ENCODE data around the gene GZMA.
A peak's percentile ranks its signal among the peaks of the same experiment; 100 is the strongest.

GZMA gene

DNA sequence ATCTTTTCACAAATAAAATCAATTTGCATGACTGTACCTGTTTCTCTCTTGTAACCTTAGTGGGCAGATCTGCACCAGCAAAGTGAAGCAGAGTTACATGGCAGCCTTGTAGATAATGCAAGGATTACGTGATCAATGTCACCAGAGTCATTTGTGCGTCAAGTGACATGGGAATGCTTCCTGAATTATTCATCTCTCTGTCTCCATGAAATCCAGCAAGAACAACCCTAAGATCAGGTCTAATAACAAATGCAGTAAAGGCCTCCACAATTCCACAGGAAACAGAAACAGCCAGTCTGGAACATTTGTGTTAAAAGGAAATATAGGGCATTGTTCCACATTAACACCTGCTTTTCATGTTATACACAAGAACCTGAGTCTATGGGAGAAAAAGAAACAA is 7.8 kb downstream of the GZMA start:
- DNase-seq (ENCODE audit: low spot score), result no peak

DNA sequence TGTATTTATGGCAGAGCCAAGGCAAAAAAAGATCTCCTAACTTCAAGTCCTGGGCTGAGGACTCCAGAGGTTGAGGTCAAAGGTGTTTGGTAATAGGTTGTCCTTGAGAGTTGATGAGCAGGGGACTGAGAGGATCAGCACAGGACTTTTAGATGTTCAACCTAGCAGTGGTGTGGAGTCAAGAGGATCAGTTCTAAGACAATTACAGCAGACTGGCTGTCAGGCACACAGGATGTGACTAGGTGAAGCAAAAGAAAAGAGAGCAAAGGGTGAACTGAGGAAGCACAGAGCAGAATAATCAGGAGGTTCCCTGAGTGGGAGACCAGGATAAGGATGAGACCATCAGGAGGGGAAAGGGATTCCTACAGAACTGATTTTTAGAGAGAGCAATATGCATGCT is 10.9 kb downstream of the GZMA start:
- no peak for DNase-seq (ENCODE audit: low spot score)

DNA sequence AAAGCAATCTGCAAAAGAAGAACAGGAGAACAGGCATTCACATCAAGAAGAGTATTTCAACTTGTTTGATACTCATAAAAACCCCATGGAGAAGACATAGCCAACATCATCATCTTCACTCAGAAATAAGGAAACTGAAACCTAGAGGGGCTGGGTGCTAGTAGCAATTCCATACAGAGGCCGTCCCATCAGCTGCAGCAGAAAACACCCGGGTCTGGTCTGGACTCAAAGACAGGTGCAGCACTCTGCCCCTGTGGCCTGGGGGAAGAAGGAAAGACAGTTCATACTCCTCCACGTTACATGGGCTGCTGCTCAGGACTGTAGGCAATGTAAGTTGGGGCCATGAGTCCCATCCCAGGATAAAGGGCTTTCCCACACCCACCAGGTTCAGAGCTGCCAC is 11.6 kb downstream of the GZMA start:
- no peak for DNase-seq (ENCODE audit: low spot score)

DNA sequence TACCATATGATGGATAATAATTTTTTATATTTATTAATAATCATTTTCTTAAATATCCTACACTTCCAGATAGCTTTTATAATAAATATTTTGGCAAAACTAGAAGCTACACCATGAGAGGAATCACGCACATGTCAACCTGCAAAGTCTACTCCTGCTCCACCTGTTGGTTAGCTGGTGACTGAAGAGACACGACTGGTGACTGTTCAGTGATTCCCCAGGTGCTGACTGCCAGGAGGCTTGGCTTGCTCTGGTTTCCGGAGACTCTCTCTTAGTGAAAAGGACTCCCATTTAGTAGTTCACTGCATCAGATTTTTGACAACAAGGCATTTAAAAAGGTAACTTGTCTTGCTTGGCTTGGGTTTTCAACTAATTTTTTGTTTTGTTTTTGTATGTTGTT is 20.9 kb downstream of the GZMA start:
- DNase-seq (ENCODE audit: low spot score), result no peak

DNA sequence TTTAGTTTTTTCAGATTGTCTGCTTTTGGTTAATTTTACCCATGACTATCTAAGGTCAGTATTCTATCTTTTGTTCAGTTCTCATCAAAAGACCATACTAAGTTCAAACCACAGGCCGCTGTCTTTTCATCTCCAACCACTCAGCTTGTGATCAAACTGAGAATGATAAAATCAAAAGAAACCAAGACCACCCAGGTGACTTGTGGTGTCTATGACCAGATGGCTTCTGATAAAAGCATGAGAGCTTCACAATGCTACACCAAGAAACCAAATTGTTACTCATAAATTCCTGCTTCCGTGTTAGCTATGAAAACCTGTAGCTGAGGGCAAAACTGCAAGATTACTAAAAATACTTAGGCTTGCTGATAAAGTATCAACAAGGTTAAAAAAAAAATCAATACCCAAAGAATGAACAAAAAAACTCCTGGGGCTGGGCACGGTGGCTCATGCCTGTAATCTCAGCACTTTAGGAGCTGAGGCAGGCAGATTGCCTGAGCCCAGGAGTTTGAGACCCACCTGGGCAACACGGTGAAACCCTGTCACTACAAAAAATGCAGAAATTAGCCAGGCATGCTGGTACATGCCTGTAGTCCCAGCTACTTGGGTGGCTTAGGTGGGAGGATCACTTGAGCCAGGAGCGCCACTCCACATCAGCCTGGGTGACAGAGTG is 31.7 kb downstream of the GZMA start:
- DNase-seq (ENCODE audit: low spot score), result no peak

DNA sequence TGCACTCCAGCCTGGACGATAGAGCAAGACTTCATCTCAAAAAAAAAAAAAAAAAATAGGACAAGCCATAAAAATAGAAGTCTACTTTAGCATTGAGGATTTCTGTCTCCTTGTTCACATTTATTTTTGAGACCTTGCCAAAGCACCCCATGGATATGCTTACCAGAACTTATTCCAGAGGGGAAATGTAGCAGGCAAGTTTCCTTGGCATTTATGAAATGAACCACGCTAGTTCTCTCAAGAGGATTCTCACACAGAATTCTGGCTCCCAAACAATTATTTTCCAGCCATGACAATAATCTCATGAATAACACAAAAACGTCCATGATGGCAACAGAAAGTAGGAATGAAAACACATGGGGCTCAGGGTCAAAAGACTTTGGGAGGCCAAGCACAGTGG is 34.1 kb downstream of the GZMA start:
- DNase-seq (ENCODE audit: low spot score), result no peak

DNA sequence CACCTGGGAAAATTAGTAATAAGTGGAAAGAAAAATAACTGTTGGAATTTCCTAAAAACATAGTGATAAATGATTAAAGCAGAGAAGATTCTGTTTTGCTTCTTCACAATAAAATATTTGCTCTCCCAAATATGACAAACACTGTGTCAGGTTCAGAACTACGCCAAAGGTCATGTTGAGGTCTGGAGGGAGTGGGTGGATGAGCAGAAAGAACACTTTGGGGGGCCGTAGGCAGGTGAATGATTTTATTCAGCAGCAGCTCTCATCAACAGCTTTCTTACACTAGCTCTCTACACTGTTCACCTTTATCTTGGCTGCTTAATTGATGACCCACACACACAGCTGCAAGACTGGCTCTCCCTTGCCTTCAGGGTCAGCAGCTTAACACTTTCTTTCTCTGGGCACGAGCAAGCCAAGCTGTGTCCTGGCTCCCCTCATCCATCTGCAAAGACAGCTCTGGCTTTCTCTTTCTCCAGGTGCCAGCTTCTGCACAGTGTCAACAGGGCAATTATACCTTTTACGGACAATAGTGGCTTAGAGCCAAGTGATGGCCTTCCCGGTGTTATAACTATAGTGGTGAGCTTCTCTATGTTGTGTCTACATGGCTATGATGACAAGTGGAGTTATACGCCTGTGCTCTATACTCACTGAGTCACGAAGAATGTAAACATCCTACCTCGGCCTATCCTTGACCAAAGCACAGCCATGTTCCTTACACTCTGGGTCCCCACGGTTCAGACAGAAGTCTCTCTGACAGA is 38.6 kb downstream of the GZMA start:
- no peak for DNase-seq (ENCODE audit: low spot score)

DNA sequence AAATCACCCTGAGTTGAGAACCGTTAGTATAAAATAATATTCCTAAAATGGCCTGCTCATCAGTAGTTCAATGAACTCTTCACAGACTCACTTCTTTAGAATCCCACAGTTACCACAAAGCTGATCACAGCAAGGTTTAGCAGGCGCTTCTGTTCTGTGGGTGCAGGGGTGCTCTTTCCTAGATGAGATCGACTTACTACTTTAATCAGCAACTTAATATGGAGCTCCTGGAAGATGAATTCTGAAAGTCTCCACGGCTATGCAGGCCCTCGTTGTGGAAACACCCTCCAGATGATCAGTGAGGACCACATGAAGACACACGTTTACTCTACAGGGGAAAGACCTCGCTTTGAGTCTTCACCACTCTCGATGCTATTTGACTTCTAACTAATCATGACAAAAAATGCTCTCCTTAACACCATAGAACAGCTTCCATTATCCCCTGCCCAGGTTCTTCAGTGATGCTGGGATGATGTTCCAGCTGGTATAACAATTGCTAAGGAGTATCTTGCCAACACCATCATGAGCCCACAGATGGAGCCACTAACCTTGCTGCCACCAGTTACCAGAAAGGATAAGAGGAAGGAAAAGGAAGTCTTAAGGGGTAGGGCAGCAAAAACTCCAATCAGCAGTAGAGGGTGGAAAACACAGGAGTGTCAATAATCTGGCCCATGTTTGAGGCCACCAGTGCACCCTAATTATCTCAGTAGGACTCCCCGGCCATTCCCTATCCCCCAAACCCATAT is 39.7 kb downstream of the GZMA start:
- DNase-seq (ENCODE audit: low spot score), result no peak

DNA sequence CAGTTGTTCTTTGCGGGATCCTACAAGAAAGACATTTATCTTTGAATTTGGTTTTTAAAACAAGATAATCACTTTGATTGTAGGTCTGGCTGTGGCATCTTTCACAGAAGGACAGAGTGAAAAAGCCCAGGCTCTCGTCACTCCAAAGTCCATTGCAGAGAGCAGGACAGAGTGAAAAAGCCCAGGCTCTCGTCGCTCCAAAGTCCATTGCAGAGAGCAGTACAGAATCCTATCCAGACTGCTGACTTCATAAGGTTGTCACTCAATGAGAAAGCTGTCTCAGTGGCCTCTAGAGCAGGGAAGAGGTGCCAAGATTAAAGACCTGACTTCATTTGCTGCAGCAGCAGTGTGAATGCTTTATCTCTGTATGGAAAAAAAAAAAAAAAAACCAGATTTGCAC is 41.2 kb downstream of the GZMA start:
- no peak for DNase-seq (ENCODE audit: low spot score)

DNA sequence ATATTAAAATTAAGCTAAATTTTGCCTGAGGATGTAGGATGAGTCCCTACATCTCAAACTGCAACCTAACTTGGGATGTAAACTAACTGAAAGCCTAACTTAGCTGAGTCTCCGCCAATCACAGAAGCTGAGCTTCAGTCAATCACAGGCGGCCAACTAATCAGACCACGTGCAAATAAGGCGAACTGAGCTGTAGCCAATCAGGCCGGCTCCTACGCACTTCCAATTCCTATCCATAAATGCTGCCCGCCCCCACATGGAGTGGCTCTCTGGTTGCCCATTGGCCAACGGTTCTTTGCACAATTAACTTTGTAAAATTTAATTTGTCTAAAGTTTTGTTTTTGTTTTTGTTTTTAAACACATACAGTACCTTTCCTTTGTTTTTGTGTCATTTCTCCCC is 43.6 kb downstream of the GZMA start:
- no peak for DNase-seq (ENCODE audit: low spot score)

DNA sequence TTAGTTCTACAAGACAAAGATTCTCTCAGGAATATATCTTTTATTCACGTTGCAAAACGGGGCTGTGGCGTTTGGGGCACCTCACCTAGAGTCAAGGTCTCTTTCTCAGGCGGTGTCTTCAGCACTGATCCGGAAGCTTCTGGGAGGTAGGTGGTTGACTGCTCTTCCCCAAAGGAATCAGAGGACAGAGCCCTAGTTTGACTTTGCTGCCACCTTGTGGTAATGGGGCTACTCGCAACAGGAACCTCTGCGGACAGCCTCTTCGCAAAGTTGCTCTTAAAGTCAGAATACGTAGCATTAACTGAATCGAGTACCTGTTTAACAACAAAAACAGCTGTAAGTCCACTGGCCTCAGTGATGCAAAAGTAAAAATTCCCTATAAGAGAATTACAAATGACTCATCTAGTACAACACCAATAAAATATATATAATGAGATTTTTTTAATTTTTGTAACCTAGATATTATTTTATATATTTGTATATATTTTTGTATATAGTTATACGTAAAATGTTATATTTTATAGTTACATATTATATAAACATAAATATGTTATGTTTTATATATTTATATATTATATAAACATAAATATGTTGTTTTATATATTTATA is 44.2 kb downstream of the GZMA start:
- DNase-seq (ENCODE audit: low spot score), result peak; percentile 88

DNA sequence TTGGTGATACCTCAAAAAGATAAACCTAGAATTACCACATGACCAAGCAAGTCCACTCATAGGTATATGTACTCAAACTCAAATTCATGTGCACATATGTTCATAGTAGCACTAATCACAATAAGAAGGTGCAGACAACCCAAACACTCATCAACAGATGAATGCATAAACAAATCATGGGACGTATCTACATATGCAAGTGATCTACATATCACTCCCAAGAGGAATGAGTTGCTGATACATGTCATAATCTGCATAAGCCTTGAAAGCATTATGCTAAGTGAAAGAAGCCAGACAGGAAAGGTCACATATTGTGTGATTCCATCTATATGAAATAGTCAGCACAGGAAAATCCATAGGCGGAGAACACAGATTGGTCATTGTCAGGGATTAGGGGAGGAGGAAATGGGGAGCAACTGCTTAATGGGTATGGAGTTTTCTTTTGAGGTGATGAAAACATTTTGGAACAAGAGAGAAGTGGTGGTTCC is 46.9 kb downstream of the GZMA start:
- DNase-seq (ENCODE audit: low spot score), result no peak

DNA sequence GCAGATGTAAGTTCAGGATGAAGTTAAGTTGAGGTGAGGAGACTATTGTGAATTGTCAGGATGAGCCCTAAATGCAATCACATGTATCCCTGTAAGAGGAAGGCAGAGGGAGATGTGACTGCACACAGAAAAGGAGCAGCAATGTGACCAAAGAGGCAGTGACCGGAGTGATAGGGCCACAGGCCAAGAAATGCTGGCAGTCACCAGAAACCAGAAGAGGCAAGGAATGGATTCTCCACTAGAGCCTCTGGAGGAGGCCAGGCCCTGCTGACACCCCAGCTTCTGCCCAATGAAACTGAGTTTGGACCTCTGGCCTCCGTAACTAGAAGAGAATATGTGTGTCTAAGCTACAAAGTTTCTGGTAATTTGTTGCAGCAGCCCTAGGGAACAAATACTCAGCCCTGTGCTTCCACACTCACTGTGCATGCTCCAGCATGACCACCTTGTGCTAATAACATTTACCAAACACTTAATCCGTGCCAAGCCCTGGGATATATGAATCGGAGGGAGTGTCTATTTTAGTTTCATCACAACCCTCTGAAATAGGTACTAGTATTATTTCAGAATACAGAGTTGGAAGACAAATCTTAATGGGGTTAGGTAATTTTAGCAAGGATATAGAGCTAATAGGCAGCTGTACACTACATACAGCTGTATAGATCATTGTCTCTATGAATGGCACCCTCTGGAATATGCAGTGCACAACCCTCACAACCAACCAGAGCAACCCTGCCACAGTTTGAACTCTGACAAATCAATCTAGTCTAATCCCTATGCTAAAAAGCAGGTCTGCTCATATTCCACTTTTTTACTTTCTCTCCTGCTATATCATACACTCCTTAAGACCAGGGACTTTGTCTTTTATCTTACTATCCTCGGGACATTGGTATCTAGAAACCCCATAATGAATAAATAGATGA is 49.7 kb downstream of the GZMA start:
- no peak for DNase-seq (ENCODE audit: low spot score)

DNA sequence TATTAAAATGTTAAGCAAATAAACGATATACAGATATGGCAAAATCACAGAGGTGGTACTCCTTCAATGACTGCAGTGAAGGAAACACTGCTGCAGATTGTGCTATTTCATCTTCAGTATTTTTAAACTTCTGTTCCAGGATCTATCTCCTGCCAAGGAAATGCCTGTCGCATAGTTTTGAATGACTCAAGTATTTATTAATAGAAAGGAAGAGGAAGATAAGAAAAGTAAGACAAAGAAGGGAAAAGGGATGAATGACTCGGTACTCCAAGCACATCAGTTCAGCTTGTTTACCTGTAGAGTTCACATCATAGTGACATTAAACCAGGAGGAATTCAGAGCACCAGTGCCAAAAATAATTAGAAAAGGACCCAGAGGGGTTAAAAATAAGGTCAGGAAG is 52.4 kb downstream of the GZMA start:
- no peak for DNase-seq (ENCODE audit: low spot score)
